Measurements from ENCODE around the gene CCDC188. TPM values are rescaled to one million over a fixed set of nuclear protein-coding genes. Genes with fewer than 3 reads are reported as not detected.

CCDC188 gene
- total and polyA plus RNA-seq, 10 of the 15 experiments (the other 5 are each of a cell fraction or from before 2014, with no cell fraction given): not detected

- ChIA-PET RAD21 (ENCODE audit: unreplicated experiment) (no interaction called here), SMC1A (ENCODE audit: uncharacterized antibody, unreplicated experiment) (interaction anchor here (1.4 kb wide), 1 partner anchor 9 kb away, joined by 4 read pairs; no protein-coding TSS in a partner anchor), POLR2A (no interaction called here), CTCF (no interaction called here)
- no peaks in the 10 kb centered on the region for H3K79me2 ChIP-seq (ENCODE audit: control insufficient read depth, insufficient read depth, low read length)
- ATAC-seq (no peak), FAIRE-seq (no peak), DNase-seq (ENCODE audit: low read depth, low spot score) (no peak)
- no peaks in the 10 kb centered on the region for H3K4me1 ChIP-seq (ENCODE audit: control insufficient read depth, insufficient read depth, low read length)
- no peaks in the 10 kb centered on the region for H3K36me3 ChIP-seq (ENCODE audit: control insufficient read depth in 2 of 2, insufficient read depth in 2 of 2, low read length in 1 of 2)
- intact Hi-C loops (cut with micrococcal nuclease; ENCODE audit: unreplicated experiment): no loop called here
- H3K9ac ChIP-seq (ENCODE audit: control insufficient read depth, insufficient read depth, low read length): no peak overlapping the region
- peaks cover 0 to 2% of the 10 kb centered on the region in 2 experiments; a peak in 3 of 4 replicates for H3K27me3 ChIP-seq (replicated peaks in 1 of 2; ENCODE audit: control insufficient read depth in 2 of 2, insufficient read depth in 2 of 2, low read length in 1 of 2)
- H3K4me2 ChIP-seq (ENCODE audit: control insufficient read depth, insufficient read depth): no peak overlapping the region
- BruUV-seq (replicated peaks): no TSS peak
- no peaks in the 10 kb centered on the region for H3K9me3 ChIP-seq (replicated peaks; ENCODE audit: control insufficient read depth, insufficient read depth, low read length)
- WGBS (ENCODE audit: insufficient coverage, insufficient replicate concordance, low lambda C conversion rate, missing lambda C conversion rate): 49% methylated on average over 18 of the region's 18 CpGs
- no peak overlapping the region for H3K4me3 ChIP-seq
- no peak overlapping the region for H2AFZ ChIP-seq (ENCODE audit: control insufficient read depth, low read depth, low read length)
- H3K27ac ChIP-seq (ENCODE audit: control insufficient read depth, insufficient read depth): no peak overlapping the region
- no peak for TF ChIP-seq BCL11A (IDR thresholded peaks at IDR 0.05; ENCODE audit: low read depth, low read length)
- TF ChIP-seq HSF1 (IDR thresholded peaks at IDR 0.05; ENCODE audit: low read depth, low read length): no peak
- H4K20me1 ChIP-seq (ENCODE audit: control insufficient read depth, insufficient read depth): no peaks in the 10 kb centered on the region
- in situ Hi-C loops (cut with MboI): no loop called here
These were observed 46.7 kb upstream of the CCDC188 start for GRCh38 chr22:20197407-20198030.

DNA sequence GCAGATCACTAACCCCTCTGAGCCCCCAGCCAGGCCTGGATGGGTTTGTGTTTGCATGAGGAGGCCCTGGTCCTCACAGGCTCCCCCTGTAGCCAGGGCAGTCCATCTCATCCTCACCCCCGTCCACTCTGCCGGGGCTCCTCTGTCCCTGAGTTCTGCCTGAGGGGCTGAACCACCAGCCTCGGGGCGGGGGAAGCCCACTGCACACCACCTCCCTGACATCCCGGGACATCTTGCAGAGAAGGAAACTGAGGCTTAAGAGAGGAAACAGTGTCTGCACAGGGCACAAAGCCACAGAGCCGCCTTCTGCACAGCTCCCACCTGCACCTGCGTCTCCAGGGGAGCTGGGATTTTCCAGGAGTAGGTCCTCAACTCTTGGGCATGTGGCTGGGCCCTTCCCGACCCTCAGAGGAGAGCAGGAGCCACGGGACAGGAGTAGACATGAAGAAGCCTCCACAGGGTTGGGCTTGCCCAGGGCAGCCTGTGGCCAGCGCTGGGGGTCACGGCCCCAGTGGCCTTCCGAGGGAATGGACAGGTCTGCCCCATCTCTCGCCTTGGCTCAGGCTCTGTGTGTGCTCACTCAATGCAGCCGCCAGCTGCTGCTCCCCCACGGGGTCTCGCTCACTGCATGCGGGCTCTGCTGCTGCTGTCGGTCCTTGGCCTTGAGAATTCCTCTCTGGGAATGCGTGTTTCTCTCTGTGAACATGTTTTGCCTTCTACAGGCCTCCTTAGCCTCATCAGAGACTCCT is 45.4 kb upstream of the CCDC188 start:
- Histone ChIP-seq H3K27me3 (replicated peaks in 1 of 2; ENCODE audit: control insufficient read depth in 2 of 2, insufficient read depth in 2 of 2, low read length in 1 of 2) (peaks cover 0 to 2% of the 10 kb centered on the region in 2 experiments; a peak in 3 of 4 replicates), H3K9ac (ENCODE audit: control insufficient read depth, insufficient read depth, low read length) (no peak overlapping the region), H2AFZ (ENCODE audit: control insufficient read depth, low read depth, low read length) (no peak overlapping the region), H3K4me1 (ENCODE audit: control insufficient read depth, insufficient read depth, low read length) (no peaks in the 10 kb centered on the region), H3K9me3 (replicated peaks; ENCODE audit: control insufficient read depth, insufficient read depth, low read length) (no peaks in the 10 kb centered on the region), H3K27ac (ENCODE audit: control insufficient read depth, insufficient read depth) (no peak overlapping the region), H3K4me3 (no peak overlapping the region), H3K36me3 (ENCODE audit: control insufficient read depth in 2 of 2, insufficient read depth in 2 of 2, low read length in 1 of 2) (no peaks in the 10 kb centered on the region), H3K79me2 (ENCODE audit: control insufficient read depth, insufficient read depth, low read length) (no peaks in the 10 kb centered on the region), H4K20me1 (ENCODE audit: control insufficient read depth, insufficient read depth) (no peaks in the 10 kb centered on the region), H3K4me2 (ENCODE audit: control insufficient read depth, insufficient read depth) (no peak overlapping the region)
- ATAC-seq: no peak; the same call in 2 of the 3 replicates
- intact Hi-C loops (cut with micrococcal nuclease; ENCODE audit: unreplicated experiment) (no loop called here), in situ Hi-C loops (cut with MboI) (no loop called here)
- 14% methylated on average over 19 of the region's 19 CpGs for WGBS (ENCODE audit: insufficient coverage, insufficient replicate concordance, low lambda C conversion rate, missing lambda C conversion rate)
- FAIRE-seq: no peak
- ChIA-PET SMC1A (ENCODE audit: uncharacterized antibody, unreplicated experiment) (interaction anchor here (1.4 kb wide), 1 partner anchor 10 kb away, joined by 4 read pairs; no protein-coding TSS in a partner anchor), CTCF (interaction anchor here (0.8 kb wide), 1 partner anchor 42 kb away, joined by 3 read pairs; no protein-coding TSS in a partner anchor), POLR2A (no interaction called here), RAD21 (ENCODE audit: unreplicated experiment) (no interaction called here)
- DNase-seq (ENCODE audit: low read depth, low spot score): no peak
- no TSS peak for BruUV-seq (replicated peaks)
- TF ChIP-seq BCLAF1 (IDR thresholded peaks at IDR 0.05) (no peak), NFXL1 (IDR thresholded peaks at IDR 0.05; ENCODE audit: borderline replicate concordance) (no peak), POLR2A (IDR thresholded peaks at IDR 0.05; ENCODE audit: low read depth, low read length) (no peak), KDM1A (IDR thresholded peaks at IDR 0.05; ENCODE audit: borderline replicate concordance) (no peak), CHD1 (IDR thresholded peaks at IDR 0.05; ENCODE audit: low read depth, low read length) (no peak)

Data from GM12878 (cell line).